Bronchial epithelial cell (primary cell): ENCODE measurements around the gene ZCCHC4. TPM values are rescaled to one million over a fixed set of nuclear protein-coding genes. Genes with fewer than 3 reads are reported as not detected.
"Not testable (repeated sequence)": the region's sequence is repeated elsewhere in the genome, so short reads cannot be mapped to it uniquely, and the experiment has no call there.

ENCODE experiments used
- DNase-seq: peaks from one replicate; pipeline ENCODE4 v3.0.0-alpha.2; 2010; ENCODE audit warnings: low read depth
- FAIRE-seq: peaks from 2 replicates; lab custom pipeline; 2011; peaks lifted over from hg19 to GRCh38; lab: Jason Lieb, UNC
- H3K27me3 ChIP-seq: 2 replicates; pipeline ENCODE4 v1.5.1; 2011; ENCODE audit warnings: low read length; ENCODE audit not compliant: control insufficient read depth, insufficient read depth
- H3K36me3 ChIP-seq: 2 replicates; pipeline ENCODE4 v1.5.1; 2011; ENCODE audit warnings: low read length; ENCODE audit not compliant: control insufficient read depth, insufficient read depth
- H3K4me3 ChIP-seq: 2 replicates; pipeline ENCODE4 v1.5.1; 2011; ENCODE audit warnings: mild to moderate bottlenecking, low read depth, low read length, control low read depth
- CTCF ChIP-seq: IDR thresholded peaks from 2 replicates; pipeline ENCODE4 v1.5.1; 2011; ENCODE audit warnings: mild to moderate bottlenecking, moderate library complexity, low read length, control low read depth, inconsistent platforms; ENCODE audit not compliant: insufficient read depth, severe bottlenecking
- total RNA-seq: library from RNA; depleted of rRNA; stranded (reverse); fragments of >200 nt; gene quantifications from 2 replicates; pipeline ENCODE4 v1.2.1, GENCODE V29; 2014

The ZCCHC4 gene
- total RNA-seq, 1 donor from 2014 or later, result 12.4 TPM

- no peak for DNase-seq
- no peak overlapping the region for H3K4me3 ChIP-seq
- TF ChIP-seq CTCF, result no peak
- no peaks in the 10 kb centered on the region for H3K27me3 ChIP-seq
- FAIRE-seq, result no peak
- no peaks in the 10 kb centered on the region for H3K36me3 ChIP-seq
Observed at GRCh38 chr4:25370242-25370641, 57.7 kb downstream of the ZCCHC4 start.

GRCh38 chr4:25372549-25372948 lies 60.0 kb downstream of the ZCCHC4 start:
- not testable (repeated sequence) for H3K27me3 ChIP-seq, H3K4me3 ChIP-seq, DNase-seq, FAIRE-seq, H3K36me3 ChIP-seq

DNA sequence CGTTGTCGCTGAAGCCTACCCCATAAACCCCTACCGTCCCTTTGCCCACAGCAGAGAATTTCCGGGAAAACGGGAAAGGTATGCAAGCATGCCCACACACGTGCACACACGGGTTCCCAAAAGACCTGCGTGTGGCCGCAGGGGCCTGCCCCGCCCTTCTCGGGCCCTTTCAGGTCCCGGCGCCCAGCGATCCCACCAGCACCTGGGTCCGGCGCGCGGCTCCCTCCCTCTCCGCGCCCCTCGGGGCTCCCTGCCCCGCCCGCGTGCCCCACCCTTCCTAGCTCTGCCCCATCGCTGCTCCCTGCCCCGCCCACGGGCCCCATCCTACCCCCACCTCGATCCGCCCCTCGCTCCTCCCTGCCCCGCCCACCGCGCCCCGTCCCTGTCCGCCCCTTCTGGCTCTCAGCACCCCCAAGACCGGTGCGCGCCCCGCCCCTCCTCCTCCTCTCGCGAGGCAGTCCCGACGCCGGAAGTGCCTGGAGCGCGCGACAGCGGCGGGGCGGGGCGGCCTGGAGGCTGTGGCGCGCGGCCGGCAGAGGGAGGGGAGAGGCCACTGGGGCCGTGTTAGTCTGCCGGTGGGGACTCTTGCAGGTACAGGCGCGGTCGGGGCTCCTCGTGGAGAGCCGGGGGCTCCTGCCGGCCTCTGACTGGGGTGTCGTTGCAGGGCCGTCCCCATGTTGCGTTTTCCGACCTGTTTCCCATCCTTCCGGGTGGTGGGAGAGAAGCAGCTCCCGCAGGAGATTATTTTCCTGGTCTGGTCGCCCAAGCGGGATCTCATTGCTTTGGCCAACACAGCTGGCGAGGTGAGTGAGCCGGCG lies 64.4 kb downstream of the ZCCHC4 start, which contains the start of gene ANAPC4:
TSS of gene ANAPC4 (plus strand) at position 510 of the 818 bp plus-strand sequence. CDS start at position 675, 165 bp downstream.
- FAIRE-seq (no peak), DNase-seq (peak; percentile 70)
- Histone ChIP-seq H3K4me3 (peak within 1 kb of the TSS; percentile 92), H3K27me3 (no peaks in the 10 kb centered on the region), H3K36me3 (peaks cover 6% of the 10 kb centered on the region)
- TF ChIP-seq CTCF, result peak; percentile 15

GRCh38 chr4:25377572-25378436 lies 65.2 kb downstream of the ZCCHC4 start:
- no peak for TF ChIP-seq CTCF
- DNase-seq (peak; percentile 8), FAIRE-seq (no peak)
- Histone ChIP-seq H3K36me3 (peaks cover 6% of the 10 kb centered on the region), H3K4me3 (peak overlapping the region; percentile 92), H3K27me3 (no peaks in the 10 kb centered on the region)

GRCh38 chr4:25378437-25378743 lies 65.8 kb downstream of the ZCCHC4 start:
- FAIRE-seq (no peak), DNase-seq (no peak)
- H3K27me3 ChIP-seq, result no peaks in the 10 kb centered on the region
- TF ChIP-seq CTCF, result no peak
- H3K4me3 ChIP-seq, result no peak overlapping the region
- H3K36me3 ChIP-seq, result peaks cover 6% of the 10 kb centered on the region

- Histone ChIP-seq H3K27me3 (no peaks in the 10 kb centered on the region), H3K36me3 (peaks cover 6% of the 10 kb centered on the region), H3K4me3 (no peak overlapping the region)
- FAIRE-seq (no peak), DNase-seq (no peak)
- TF ChIP-seq CTCF, result no peak
Observed at GRCh38 chr4:25379591-25379990, 67.0 kb downstream of the ZCCHC4 start.
